UCSD-AML1 (cell line): ENCODE data around the gene MED9.
A peak's percentile ranks its signal among the peaks of the same experiment; 100 is the strongest.

Experiments
- DNase-seq: peaks from one replicate; lab custom pipeline; 2025; ENCODE audit not compliant: unreplicated experiment; lab: John Stamatoyannopoulos, UW

The MED9 gene

DNA sequence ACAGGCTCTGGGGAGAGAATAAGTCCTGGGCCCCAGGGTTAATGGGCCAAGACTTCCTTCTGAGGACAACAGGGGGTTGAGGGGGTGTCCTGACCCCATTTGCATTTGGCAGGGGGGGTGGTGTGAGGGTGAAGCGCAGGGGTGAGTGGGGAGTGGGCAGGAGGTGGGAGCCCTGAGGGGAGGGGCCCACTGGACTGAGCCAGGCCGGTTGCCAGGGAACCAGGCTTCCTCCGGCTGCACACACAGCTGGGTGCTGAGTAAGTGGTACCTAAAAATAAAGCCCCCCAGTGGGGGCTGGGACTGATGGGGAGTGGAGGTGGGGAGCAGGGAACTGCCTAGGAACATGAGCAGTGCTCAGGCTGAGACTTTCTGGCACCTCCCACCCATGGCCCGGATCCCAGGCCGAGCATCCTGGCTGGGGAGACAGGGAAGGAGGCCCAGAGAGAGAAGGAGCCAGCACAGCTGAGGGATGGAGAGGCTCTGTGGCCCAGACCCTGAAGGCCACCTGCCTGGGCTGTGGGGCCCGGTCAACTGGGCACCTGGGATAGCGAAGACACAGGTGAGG is 26.8 kb downstream of the MED9 start:
- no peak for DNase-seq

DNA sequence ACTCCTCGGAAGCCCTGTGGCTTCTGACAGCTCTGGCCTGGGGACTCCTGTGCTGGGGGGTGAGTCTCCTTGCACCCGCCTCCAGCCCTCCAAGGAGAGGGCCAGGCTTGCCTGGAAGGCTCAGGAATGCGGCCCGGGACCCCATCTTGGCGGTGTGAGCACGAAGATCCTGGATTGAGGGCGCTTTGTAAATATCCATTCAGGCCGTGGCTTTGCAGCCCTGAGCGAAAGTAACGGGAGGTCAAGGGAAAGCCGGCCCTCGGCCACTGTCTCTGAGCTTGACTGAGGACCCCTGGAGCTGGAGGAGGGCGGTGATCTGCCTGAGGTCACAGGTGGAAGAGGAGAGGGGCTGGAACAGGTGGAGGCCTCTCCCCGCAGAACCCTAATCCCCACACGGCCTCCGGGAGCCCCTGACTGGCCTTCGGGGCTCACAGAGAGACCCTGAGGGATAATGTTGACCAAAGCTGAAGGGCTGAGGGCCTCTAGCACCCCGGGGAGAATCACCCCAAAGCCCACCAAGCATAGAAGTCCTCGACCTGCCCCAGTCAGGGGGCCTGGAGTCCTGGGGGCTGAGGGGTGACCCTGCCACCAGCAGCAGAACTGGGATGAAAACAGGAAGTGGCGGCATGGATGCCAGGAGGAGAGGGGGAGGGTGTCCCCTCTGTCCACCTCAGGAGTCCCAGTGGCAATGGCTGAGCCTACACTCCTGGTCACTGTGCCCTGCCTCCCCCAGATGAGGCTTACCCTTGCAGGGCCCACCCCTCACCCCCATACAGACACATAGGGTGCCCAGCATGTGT is 27.7 kb downstream of the MED9 start:
- no peak for DNase-seq

DNA sequence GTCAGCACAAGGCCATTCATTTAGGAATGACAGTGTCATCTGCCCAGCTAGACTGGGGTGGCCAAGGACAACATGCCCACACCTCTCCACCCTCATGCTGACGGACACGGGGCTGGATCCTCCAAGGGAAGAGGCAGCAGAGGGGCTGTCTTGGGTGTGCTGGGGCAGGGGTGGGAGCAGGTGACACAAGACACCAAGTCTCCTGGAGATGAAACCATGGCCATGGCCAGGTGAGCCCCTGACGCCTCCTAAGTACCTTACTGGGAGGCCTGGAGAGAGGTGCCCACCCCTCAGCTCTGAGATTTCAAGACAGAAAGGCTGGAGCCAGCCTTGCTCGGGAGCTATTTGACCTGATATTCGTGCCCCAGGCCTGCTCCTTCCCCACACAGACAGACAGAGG is 28.4 kb downstream of the MED9 start:
- no peak for DNase-seq

DNA sequence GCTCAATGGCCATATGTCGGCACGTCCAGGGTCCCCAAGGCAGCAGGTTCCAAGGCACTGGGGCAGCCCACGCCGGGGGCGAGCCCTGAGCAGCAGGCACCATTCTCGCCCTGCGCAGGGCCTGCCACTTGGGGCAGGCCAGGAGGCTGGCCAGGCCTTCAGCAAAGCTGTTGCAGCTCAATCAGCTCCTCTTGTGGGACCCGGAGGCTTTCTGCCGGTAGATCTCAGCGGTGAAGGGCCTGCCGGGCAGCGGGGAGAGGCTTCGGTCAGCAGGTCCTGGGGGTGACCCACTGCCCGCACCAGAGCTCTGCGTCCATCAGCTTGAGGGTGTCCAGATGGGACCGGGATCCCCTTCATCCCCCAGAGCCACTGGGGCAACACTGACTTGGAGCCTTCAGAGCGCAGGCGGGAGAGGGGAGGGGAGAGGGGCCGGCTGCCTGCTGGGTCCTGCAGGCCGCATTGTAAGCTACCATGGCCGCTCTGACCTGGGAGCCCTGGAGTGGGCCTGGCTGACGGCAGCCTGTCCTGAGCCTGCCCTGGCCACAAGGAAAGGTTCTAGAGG is 28.9 kb downstream of the MED9 start:
- no peak for DNase-seq

DNA sequence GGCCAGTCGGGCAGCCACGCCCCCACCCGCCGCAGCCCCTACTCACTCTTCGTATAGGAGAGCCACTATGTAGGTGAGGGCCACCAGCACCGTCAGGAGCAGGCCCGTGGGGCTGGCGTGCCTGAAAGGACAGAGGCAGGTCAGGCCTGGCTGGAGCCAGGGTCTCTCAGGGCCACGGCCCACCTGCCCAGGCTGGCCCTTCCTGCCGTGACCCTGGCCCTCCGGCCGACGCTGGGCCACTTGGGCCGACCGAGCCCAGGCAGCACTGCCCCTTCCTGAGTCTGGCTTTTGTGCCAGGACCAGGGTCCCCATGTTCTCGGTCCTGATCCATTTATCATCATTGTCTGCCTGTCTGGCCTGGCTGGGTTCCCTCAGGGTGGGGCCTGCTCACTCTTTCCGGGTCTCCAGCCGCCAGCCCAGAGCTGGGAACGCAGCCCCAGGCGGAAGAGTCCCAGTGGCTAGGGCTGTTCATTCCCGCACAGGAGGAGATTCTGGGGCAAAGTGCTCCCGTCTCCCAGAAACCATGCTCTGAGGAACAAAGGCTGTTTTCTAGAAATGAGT is 29.5 kb downstream of the MED9 start:
- DNase-seq, result no peak

DNA sequence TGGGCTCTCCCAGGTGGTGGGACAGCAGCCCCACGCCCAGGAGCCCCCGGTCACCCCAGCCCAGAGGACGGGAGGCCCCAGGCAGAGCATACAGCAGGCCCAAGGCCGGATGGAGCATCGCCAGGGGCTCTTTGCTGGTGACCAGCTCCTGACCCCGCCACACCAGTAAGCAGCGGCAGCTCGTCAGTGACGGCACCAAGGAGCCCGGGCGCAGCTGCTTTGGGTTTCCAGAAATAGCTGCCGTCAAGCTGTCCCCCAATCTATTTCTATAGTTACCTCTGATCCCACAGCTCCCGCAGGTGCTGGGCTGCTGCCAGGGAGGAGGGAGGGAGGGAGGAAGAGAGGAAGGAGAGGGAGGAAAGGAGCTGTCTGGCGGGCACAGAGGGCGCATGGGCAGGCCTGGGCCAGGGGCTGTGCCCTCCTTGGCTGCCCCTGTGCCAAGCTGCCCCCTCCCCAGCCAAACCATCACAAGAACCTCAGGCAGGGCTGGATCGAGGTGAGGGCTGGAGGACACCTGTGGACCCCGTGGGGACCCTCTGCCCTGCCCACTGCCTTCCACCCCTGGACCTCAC is 30.2 kb downstream of the MED9 start:
- no peak for DNase-seq

DNA sequence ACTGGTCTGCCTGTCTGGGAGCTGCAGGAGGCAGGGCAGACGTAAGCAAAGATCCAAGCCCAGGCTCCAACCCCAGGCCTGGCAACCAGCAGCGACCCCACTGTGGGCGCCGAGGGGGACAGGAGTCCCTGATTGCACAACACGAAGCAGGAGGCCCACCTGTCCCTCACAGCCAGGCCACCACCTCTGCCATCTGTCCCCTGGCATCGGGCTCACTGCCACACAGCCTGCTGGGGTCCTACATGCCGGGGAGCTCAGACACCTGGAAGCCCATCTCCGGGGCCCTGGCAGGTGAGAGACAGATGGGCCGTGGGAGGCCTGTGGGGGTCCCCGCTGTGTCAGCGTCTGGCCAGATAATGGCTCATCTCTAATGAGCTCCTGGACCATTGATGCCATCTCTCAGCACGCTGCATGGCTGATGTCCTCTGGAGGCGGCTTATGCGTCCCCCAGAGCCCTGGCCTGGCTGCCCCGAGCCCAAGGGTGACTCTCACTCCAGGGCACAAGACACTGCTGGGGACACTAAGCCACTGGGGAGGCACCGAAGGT is 30.7 kb downstream of the MED9 start:
- no peak for DNase-seq

DNA sequence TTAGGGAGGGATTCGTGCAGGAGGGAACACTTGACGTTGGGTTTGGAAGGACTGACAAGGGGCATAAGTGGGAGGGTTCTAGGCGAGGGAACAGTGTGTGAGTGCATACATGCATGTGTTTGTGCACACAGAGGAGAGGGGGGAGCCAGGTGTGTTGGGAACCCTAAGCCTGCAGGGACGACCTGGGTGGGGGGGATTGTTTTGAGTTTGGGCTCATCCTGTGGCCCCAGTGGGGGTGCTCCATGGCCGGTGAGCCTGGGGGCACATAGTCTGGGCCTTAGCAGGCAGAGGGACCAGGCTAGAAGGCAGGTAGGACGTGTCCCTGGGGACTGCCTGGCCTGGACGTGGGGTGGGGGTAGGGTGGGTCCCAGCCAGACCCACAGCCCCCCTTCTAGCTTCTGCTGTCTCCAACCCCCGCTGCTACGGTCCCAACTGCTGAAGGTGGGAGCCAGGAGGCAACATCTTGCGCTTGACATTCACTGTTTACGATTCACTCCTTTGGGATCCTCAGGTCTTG is 31.3 kb downstream of the MED9 start:
- DNase-seq, result no peak

DNA sequence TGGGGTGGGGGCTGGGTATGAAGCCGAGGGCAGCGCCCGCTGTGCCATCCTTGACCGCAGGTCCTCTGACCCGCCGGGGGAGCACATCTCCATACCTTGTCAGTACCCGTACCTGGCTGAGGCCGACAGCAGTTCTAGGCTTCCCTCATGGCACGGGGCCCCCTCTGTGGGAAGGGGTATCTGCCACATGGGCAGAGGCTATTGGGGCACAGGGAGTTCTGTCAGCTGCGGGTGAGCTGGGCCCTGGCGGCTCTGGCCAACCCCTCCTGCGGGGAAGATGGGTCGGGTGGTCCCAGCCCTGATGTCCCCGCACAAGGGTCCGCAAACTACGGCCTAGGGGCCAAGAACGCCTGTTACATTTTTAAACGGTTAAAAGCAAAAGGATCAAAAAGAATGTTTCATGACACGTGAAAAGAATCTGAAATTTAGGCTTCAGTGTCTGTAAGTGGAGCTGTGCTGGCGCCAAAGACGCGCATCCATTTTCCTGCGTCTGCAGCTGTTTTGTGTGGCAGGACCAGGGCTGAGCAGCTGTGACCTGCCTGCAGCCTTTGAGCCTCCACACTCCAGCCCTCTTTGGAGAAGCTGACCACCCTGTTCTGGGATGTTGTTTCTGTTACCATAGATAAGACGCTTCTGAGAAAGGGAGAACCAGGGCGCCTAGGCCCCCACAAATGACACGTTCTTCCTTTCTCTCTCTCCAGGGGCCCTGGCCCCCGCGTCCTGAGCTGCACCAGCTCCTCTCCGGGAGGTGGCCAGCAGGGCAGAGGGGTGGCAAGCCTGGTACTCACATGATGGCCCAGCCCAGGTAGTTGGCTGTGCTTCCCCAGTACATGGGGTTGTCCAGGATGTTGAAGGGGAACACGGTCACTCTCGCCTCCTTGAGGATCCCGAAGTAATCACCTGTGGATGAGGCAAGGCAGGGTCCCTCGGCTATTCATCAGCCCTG is 32.1 kb downstream of the MED9 start:
- no peak for DNase-seq

DNA sequence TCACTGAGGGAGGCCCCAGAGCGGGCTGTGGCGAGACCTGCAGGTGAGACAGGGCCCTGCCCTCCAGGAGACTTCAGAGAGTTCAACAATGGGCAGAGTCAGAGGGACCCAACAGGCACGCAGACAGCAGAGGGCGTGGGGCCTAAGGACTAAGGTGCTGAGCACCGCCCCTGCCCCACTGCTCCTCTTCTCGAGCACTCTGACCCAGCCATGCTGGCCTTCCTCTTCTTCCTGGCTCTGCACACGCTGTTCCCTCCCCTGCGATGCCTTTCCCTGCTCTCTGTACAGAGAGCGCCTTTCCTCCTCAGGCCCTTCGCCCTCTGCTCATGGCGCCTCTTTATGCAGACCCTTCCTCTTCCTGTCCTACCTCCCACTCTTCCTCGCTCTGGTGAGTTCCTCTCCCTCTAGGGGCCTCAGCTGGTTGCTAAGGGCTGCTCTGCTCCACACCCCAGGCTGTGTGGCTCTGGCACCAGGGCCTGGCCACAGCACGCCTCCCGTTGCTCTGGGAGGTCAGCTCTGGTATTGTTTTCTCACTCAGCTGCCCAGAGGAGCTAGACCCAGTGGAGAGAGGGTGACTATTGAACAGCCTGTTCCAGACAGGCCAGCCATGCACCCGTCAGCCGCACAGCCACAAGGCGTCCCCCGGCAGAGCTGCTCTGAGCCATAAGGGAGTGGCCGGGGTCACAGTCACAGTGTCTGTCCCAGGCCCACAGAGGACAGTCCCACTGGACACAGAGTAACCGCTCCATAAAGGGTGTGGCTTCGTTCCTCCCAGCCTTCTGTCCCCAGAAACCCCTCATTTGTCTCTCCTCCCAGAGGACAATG is 33.0 kb downstream of the MED9 start:
- DNase-seq, result no peak

DNA sequence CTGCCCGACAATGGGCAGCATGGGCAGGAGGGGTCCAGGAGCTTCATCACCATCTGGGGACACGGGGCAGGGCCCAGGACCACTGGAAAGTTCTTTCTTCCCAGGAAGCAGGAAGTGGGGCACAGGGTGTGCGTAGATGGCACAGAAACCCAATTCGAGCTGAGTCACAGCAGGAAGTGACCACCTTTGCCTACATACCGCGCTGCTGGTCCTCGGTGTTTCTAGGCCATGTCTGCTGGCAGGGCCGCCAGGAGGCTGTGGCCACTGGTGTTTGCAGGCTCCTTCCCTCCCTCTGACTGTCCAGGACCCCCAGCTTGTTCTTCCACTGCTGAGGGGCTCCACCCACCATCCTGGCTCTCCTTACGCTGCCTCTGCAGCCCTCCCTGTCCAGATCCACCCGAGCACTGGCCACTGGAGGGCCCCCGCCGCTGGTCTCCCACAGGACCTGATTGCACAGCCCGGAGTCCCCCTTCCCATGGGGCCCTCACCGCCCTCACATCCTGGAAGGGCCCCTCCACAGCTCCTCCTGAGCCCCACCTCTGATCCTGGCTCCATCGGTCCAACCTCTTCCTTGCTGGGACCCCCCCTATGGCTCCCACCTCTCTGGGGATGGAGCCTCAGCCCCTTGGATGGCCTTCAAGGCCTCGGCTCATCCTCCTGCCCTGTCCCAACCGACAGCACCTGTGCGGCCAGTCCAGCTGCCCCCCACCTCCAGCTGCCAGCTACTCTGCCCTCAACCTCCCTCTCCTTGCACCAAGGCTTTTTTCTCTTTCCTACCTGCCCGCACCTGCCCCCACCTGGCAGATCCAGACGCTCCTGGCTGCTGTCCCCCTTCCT is 33.9 kb downstream of the MED9 start:
- no peak for DNase-seq

DNA sequence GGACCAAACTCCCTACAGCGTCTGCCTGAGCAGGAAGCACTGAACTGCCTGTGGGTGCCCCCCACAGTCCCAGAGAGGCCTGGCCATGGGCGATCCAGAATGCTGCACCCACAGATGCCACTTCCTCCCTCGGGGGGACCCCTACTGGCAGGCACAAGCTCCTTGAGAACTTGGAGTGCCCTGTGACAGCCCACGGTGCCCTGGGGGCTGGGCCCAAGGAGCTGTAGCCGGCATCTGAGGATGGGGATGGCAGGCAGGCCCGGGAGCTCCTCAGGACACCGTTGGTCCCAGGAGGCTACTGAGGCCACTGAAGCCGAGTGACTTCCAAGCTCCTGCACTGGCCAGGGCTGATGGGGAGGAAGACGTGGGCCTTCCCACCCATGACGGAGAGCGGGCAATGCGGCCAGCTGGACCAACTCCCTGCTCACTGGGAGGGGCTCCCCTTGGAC is 34.5 kb downstream of the MED9 start:
- no peak for DNase-seq

DNA sequence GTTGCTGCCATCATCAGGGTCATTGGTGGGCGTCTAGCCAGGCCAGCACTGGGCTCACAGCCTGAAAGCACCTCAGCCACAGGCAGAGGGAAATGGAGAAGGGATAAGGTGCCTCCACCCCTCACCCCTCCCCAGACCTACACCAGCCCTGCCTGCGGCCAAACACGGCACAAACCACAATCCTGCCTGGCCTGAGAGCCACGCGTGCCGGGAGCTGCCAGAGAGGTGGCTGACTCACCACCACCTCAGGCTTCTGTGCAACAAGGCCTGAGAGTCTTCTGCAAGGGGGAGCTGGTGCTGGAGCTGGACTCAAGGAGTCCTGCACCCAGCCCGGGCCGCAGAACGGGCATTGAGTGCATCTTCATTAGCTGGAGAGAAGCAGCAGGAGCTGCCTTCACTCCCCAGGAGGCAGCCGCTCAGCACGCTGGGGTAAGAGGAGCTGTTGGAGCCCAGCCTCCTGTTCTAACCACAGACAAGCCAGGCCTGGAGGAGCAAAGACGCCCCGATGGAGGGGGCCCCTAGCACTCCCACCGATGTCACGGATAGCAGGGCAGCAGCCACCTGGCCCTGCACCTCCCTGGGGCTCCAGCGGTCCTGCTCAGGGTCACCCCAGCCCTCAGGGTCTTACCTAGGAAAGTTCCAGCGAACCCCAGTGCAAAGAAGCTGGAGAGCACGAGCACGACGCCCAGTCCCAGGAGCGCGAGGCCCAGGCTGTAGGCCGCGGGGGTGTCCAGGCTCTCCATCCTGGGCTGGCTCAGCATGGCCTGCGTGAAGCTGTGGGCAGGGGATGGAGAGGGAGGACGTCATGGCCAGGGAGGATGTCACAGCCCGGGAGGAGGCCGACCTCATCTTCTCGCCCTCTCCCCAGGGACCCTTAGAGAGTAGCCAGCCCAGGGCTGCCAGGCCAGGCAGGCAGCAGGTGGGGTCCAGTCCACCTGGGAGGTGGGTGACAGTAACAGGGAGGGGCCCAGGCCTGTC is 35.4 kb downstream of the MED9 start:
- peak; percentile 52 for DNase-seq

DNA sequence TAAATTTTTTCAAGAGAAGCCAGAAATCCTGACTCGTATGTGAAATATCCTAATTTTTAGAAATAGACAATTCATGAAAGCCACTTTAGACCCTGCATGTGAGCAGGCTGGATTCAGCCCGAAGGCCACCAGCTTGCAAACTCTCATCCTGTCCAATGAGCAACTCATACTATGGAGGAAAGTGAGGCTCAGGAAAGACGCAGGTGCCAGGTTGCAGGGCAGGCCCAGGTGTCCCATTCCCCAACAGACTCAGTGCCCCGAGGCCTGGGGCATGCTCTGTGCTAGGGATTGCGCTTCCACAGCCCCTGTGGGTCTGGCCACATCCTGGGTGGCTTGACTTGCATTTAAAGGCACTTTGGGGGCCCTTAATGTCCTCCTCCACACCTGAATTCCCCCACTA is 36.1 kb downstream of the MED9 start:
- DNase-seq, result no peak

DNA sequence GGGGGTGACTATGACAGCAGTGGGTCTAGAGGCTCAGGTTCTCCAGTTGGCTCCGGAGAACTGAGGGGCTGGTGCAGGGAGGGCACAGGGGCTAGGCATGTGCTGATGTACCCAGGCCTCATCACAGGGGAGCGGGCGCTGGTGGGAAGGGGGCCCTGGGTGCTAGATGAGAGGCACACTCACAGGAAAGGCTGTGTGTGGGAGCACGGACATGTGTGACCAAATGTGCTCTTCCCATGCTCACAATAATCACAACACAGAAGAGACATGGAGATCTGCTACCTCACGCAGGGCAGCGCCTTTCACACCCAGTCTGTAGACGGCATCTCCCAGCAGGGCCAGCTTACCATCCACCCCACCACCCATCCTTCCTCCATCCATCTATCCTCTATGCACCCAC is 36.8 kb downstream of the MED9 start:
- DNase-seq, result no peak

DNA sequence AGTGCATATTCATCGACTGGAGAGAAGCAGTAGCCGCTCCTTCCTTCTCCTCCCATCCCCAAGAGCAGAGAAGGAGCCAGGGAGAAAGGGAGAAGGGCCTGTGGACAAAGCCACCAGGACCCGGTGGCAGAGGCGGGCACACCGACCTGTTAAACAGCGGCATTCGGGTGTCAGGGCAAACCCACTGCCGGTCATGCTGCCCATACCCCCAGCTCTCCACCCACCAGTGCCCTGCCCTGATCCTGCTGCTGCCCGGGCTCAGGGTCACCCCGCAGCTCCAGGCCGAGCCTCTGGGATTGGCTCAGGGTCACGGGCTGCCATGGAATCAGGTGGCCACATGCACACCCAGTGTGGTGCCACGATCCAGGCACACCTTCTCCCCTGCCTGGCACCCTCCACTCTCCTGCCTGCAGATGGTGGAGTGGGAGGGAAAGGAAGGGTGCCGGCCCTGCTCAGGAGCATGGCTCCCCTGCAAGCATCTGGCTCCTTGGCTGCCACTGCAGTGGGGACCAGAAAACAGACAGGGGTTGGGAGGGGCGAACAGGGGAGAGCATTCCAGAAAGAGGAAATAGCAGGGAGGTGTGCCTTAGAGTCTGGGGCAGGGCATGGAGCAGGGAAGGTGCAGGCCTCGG is 37.7 kb downstream of the MED9 start:
- DNase-seq, result no peak
